ENCODE measurements around the gene WNT5B. TPM values are rescaled to one million over a fixed set of nuclear protein-coding genes. Genes with fewer than 3 reads are reported as not detected.

The WNT5B gene
- total and polyA plus RNA-seq, 9 of the 15 experiments (the other 6 are each of a cell fraction or from before 2014, with no cell fraction given): 0.42 to 16.8 (median 5.4) TPM

- TF ChIP-seq UBTF (IDR thresholded peaks at IDR 0.05; ENCODE audit: borderline replicate concordance in 1 of 2, low read depth in 2 of 2, low read length in 2 of 2) (peak; percentile 20 to 71; a peak in 2 of 4 replicates), ELK1 (CRISPR knock-in tag; IDR thresholded peaks at IDR 0.05) (no peak), ELF1 (tag; IDR thresholded peaks at IDR 0.05) (peak; percentile 59), RHOXF2B (CRISPR knock-in tag; conservative IDR thresholded peaks at IDR 0.05) (no peak), SAP30 (IDR thresholded peaks at IDR 0.05; ENCODE audit: borderline replicate concordance, insufficient read depth, low read depth, low read length, poor library complexity, severe bottlenecking) (peak; percentile 18), PHF8 (IDR thresholded peaks at IDR 0.05; ENCODE audit: borderline replicate concordance, low read length) (peak; percentile 52; the same call in 1 of the 2 replicates), CCAR2 (IDR thresholded peaks at IDR 0.05; ENCODE audit: low read depth, low read length) (no peak), NR2C1 (IDR thresholded peaks at IDR 0.05) (no peak), NR2C1 (tag; IDR thresholded peaks at IDR 0.05) (no peak), CREBBP (IDR thresholded peaks at IDR 0.05; ENCODE audit: low read depth, low read length) (no peak), JUND (IDR thresholded peaks at IDR 0.05; ENCODE audit: borderline replicate concordance, low read depth, low read length) (peak; percentile 73), JUND (tag; IDR thresholded peaks at IDR 0.05; ENCODE audit: borderline replicate concordance, low read depth, low read length) (no peak; the same call in 2 of the 3 replicates), L3MBTL2 (IDR thresholded peaks at IDR 0.05) (no peak), MXD1 (CRISPR knock-in tag; IDR thresholded peaks at IDR 0.05; ENCODE audit: borderline replicate concordance, poor library complexity, severe bottlenecking) (no peak), RCOR1 (IDR thresholded peaks at IDR 0.05; ENCODE audit: borderline replicate concordance in 1 of 2, low read depth in 2 of 2, low read length in 2 of 2) (0 out of 4 replicates have a peak, but pooled peaks of 1 of the 2 experiments have one; percentile 20), MEF2D (tag; conservative IDR thresholded peaks at IDR 0.05; ENCODE audit: low read depth) (no peak), POLR2G (IDR thresholded peaks at IDR 0.05; ENCODE audit: low read depth, low read length) (peak; percentile 79), FOS (IDR thresholded peaks at IDR 0.05; ENCODE audit: extremely low read depth, insufficient read length) (no peak), BRD9 (IDR thresholded peaks at IDR 0.05; ENCODE audit: low read depth, partially characterized antibody) (no peak), POLR2H (tag; IDR thresholded peaks at IDR 0.05; ENCODE audit: low read depth) (no peak)
These were observed 34.6 kb upstream of the WNT5B start, which contains the start of gene FBXL14 (continued) for GRCh38 chr12:1594261-1595025.

Data from K562 (cell line).